GM18909 (cell line): ENCODE data around the gene TPGS1.
A peak's percentile ranks its signal among the peaks of the same experiment; 100 is the strongest.

ENCODE experiments used
- ATAC-seq: cut with Tn5 transposase; IDR thresholded peaks from one replicate; pipeline ENCODE4 v1.9.1; 2021; ENCODE audit warnings: mild to moderate bottlenecking; ENCODE audit not compliant: unreplicated experiment, poor library complexity

TPGS1 gene

DNA sequence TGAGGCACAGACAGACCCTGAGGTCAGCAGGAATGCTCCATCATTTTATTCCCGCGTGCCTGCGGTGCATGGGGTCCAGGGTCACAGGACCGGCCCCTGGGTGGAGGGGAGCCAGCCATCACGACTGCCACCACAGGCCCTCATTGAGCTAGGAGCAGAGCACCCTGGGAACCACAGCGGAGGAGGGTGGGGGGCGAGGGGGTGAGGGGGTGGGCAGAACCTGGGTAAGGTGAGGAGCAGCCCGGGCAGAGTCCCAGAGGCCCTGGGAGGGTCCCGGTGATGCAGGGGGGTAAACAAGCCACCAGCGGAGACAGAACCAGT is 12.3 kb upstream of the TPGS1 start:
- ATAC-seq = no peak

DNA sequence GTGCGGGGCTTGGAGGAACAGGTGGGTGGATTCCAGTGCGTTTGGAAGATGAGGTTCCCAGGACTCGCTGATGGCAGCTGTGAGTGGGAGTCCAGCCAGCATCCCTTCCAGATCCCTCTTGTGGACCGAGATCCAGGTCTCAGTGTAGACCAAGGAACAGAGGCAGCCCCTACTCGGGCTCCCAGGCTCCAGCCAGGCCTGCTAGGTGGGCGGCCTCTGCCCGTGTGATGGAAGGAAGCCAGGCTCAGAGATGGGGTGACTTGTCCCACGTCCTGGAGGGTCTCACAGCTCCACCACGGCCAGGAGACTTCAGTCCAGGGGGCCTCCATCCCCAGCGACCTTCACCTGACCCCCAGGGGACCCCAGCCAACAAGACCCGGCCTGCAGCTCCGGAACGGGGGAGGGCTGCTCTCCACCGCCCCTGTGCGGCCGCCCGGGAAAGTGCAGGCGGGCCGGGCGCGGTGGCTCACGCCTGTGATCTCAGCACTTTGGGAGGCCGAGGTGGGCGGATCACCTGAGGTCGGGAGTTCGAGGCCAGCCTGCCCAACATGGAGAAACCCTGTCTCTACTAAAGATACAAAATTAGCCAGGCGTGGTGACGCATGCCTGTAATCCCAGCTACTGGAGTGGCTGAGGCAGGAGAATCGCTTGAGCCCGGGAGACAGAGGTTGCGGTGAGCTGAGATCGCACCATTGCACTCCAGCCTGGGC is 11.7 kb upstream of the TPGS1 start:
- ATAC-seq = no peak

DNA sequence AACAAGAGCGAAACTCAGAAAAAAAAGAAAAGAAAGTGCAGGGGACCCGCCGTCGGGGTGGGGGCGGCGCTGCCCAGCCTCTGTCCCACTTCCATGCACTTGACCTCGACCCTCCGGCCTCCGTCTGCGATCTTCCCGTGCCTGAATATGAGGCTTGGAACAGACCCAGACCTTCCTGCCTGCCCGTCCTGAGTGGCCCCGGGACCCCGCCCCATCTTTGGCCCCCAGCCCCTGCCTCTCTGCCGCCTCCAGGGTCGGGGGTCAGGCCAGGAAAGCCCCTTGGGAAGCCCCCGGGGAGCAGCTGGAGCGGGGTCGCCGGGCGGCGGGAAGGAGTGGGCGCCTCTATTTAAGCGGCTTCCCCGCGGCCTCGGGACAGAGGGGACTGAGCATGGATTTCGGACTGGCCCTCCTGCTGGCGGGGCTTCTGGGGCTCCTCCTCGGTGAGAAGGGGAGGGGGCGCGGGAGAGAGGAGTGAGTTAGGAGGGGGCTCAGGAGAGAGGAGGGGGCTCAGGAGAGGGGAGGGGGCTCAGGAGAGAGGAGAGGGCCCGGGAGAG is 11.1 kb upstream of the TPGS1 start, which contains the start of gene MADCAM1:
TSS of gene MADCAM1 (plus strand) at position 375 of the 554 bp plus-strand sequence. CDS start at position 389, 14 bp downstream.
- ATAC-seq = no peak

DNA sequence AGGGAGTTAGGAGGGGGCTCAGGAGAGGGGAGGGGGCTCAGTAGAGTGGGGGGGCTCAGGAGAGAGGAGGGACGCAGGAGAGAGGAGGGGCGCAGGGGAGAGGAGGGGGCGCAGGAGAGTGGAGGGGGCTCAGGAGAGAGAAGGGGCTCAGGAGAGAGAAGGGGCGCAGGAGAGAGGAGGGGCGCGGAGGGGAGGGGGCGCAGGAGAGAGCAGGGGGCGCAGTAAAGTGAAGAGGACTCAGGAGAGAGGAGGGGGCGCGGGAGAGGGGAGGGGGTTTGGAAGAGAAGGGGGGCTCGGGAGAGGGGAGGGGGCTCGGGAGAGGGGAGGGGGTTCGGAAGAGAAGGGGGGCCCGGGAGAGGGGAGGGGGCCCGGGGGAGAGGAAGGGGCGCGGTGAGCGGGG is 10.3 kb upstream of the TPGS1 start:
- ATAC-seq = no peak

DNA sequence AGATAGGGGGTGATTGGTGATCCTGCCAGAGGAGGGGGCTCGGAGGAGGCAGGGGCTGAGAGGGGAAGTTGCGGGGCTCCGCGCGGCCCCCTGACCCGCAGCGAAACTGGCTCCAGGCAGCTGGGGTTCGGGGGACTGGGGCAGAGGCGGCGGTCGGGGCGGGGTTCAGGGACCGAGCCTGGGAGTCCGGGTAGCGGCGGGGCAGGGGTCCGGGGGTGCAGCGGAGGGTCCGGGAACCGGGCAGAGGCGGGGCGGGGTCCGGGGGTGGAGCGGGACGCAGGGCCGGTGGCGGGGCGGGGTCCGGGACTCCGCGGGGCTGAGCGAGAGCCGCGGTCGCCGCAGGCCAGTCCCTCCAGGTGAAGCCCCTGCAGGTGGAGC is 9.8 kb upstream of the TPGS1 start:
- no peak for ATAC-seq

DNA sequence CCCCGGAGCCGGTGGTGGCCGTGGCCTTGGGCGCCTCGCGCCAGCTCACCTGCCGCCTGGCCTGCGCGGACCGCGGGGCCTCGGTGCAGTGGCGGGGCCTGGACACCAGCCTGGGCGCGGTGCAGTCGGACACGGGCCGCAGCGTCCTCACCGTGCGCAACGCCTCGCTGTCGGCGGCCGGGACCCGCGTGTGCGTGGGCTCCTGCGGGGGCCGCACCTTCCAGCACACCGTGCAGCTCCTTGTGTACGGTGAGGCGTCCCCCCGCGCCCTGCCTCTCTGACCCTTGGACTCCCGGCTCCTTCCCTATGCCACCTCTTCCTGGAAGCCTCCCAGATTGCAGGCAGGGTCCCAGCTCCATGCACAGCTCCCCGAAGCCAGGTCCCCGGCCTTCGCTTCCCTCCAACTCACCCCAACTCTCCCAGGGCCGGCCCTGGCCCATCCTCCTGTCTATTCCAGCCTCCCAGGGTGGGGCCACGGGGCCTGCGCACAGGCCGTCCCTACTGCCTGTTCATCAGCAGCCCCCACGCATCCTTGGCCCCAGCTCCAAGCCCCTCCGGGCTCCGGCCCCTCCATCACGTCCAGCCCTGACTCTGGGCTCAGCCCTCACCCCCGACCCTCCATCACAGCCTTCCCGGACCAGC is 9.3 kb upstream of the TPGS1 start:
- no peak for ATAC-seq

DNA sequence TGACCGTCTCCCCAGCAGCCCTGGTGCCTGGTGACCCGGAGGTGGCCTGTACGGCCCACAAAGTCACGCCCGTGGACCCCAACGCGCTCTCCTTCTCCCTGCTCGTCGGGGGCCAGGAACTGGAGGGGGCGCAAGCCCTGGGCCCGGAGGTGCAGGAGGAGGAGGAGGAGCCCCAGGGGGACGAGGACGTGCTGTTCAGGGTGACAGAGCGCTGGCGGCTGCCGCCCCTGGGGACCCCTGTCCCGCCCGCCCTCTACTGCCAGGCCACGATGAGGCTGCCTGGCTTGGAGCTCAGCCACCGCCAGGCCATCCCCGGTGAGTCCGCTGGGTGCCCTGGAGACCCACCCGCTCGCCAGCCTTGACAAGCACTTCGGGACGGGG is 8.8 kb upstream of the TPGS1 start:
- no peak for ATAC-seq

DNA sequence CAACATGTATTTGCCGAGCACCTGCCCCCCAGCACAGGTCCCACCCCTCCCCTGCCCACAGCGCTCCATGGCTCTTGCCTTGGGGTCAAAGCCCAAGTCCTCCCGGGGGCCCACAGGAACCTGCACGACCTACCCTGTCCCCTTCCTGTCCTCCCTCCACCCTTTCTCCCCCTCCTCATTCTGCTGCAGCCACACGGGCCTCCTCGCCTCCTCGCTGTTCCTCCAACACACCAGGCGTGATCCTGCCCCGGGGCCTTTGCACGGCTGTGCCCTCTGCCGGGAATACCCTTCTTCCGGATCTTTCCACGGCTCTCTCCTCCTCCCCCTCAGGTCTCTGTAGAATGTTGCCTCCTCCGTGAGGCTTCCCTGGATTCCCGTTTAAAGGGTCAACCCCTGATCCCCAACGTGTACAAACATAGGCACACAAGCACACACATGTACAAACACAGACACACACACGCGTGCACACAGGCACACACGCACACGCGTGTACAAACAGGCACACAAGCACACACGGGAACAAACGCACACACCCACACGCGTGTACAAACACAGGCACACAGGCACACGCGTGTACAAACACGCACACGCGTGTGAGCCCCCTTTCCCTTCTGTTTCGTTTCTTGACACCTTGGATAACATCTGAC is 8.2 kb upstream of the TPGS1 start:
- ATAC-seq = no peak

DNA sequence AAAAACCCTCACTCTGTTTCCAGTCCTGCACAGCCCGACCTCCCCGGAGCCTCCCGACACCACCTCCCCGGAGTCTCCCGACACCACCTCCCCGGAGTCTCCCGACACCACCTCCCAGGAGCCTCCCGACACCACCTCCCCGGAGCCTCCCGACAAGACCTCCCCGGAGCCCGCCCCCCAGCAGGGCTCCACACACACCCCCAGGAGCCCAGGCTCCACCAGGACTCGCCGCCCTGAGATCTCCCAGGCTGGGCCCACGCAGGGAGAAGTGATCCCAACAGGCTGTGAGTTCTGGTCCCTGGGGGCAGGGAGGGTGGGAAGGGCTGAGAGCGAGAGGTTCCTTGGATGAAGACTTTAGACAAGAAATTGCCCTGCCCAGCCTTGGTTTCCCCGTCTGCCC is 5.7 kb upstream of the TPGS1 start:
- no peak for ATAC-seq

DNA sequence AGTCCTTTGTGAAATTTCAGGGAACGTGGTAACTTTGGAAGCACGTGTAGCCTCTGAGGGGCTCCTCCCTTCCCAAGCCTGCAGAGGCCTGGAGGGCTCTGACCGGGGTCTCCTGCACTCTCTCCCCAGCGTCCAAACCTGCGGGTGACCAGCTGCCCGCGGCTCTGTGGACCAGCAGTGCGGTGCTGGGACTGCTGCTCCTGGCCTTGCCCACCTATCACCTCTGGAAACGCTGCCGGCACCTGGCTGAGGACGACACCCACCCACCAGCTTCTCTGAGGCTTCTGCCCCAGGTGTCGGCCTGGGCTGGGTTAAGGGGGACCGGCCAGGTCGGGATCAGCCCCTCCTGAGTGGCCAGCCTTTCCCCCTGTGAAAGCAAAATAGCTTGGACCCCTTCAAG is 2.7 kb upstream of the TPGS1 start:
- ATAC-seq = no peak

DNA sequence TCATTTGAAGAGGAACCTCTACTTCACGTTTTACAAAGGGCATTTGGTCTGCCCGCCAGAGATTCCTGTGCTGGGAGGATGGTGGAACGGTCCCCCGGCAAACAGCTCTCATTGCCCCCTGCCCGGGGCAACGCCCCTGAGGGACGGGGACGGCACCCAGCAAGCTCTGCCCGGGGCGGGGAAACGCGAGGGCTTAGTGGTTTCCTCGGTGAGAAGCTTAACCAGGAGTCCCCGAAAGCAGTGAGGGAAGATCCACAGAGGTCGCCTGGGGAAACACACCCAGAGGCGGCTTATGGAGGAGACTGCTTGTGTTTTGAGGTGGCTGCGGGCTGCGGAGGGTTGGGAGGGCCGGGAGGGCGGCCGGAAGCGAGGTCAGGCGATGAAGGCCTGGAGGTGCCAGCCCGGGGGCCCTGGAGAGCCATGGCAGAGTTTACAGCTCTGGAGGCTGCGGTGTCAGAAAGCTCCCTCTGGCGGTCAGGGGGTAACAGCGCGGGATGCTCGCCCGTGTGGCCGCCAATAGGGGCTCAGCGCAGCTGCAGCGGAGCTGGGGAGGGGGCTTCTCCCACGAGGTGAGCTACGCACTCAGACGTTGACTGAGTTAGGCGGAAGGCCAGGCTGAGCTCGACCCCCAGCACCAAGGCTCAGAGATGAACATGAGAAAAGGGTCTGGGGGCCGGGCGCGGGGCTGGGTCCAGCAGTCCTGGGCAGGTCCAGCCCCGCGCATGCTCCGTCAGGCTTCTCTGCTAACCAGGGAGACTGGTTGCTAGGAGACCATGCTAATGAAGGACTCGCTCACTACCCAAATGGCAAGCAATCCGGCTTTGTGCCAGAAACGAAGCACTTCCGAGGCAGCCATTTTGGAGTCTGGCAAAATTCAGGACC is 652 bp upstream of the TPGS1 start:
- peak; percentile 65 for ATAC-seq

DNA sequence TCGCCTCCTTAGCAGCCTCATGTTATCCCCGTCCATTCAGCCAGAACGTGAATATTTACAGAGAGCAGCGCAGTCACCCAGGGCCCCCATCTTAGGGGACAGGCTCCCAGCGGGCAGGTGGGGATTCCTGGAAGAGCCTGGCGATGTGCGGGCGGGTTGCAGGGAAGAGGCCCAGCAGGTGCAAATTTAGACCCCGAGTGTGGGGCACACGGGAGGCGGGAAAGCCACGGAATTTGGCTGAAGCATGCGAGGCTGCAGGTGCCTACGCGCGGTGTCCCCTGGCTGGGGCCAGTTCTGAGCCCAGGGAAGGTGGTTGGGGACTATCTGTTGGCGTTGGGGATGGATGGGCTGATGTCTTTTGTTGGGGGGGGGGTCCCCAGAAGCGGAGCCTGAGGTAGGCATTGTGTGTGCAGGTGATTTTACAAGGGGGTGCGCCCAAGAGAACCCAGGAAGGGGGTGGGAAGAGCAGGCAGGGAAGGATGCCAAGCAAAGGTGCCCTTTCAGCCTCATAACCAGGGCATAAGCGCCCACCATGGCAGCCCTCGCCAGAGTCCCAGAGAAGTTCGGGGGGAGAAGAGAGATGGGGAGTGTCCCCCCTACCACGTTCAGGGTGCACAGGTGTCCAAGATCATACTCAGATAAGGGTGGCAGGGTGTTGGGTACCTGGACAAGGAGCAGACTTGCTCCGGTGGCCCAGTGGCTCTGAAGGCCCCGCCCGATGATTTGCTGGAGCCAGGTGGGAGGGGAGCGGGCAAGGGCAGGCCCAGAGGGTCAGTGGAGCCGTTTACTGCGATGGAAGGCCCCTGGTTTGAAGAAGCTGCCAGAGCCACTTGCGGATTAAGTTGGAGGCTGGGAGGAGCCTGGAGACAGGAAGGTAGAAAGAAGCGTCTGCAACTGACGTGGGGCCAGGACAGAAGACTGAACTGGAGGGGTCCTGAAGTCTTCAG is 1.2 kb downstream of the TPGS1 start:
- ATAC-seq = no peak

DNA sequence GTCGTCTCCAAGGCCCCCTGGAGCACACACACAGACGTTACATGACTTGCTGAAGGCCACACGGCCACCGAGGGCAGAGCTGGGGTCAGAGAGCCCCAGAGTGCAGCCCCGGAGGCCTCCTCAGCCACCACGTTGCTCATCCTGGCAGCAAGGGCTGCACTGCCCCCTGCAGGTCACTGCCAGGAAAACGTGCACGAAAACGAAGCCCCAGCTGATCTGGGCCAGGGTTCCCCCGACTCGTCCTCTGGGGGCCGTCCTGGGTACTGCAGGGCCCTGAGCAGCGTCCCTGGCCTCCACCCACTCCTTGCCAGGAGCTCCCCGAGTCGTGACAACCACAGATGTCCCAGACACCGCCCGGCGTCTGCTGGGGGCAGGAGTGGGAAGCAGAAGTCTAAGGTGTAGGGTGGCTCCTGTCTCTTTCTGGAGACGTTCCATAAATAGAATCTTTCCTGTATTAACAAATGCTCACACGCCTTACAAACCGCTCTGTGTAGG is 3.4 kb downstream of the TPGS1 start:
- ATAC-seq = peak; percentile 38

DNA sequence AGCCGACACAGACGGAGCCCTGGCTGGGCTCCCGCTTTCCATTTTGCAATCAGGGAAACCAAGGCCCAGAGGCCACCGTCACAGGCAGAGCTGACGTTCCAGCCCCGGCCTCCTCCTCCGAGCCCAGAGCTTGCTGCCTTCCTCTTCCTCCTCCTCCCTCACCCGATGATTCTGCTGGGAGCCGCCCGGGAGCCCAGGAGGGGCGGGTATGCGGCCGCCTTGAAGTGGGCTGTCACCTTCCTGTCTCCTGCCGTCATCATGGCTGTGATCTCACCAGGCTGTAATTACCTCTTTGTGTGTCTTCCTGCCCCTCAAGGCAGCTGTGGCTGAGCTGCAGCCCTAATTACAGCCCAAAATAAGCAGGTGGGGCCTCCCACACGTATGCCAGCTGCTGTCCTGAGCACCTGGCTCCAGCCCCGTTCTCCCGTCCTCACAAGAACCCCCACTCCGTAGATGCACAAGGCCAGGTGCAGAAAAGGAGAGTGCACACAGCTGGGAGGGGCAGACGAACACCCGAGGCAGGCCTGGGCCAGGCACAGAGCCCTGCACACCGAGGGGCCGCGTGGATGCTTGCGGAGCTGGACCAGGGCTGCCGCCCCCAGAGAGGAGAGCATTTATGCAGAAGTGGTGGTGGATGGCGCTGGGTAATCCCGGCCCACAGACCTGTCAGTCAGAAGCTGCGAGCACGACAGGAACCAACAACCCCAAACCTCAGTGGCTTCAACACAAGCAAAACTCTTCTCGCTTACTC is 4.0 kb downstream of the TPGS1 start:
- no peak for ATAC-seq

DNA sequence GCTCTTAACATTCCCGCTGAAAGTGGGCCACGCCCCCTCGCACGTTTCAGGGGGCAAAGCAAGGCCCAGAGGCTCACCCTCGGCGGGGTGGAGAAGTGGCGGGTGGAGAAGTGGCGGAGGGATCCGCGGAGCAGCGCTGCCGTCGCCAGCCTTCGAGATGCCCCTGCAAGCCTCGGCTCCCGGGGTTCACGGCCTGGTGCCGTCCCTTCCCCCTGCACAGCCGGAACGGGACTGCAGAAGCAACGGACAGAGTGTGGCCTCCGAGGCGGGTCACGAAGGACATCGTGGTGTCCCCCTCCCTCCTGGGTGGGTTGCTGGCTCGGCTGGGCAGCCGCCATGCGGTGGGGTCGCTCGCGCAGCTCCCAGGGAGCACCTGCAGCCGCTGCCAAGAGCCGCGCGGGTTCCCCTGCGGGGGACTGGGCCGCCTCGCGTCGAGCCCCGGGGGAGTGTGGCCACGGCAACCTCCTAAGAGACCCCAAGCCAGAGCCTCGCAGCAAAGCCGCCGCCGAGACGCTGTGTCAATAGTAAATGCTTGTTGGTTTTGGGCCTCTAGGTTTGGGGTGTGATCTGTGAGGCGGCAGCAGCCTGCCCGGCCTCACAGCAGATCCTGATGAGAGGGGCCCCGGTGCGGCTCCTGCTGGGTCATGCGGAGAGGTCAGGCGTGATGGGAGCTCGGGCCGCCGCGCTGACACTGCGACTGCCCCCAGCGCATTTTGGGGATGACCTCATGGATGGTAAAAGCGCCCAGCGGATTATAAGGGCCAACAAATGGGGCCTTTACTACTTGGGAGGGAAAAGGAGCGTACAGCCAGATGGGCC is 5.5 kb downstream of the TPGS1 start:
- ATAC-seq = no peak

DNA sequence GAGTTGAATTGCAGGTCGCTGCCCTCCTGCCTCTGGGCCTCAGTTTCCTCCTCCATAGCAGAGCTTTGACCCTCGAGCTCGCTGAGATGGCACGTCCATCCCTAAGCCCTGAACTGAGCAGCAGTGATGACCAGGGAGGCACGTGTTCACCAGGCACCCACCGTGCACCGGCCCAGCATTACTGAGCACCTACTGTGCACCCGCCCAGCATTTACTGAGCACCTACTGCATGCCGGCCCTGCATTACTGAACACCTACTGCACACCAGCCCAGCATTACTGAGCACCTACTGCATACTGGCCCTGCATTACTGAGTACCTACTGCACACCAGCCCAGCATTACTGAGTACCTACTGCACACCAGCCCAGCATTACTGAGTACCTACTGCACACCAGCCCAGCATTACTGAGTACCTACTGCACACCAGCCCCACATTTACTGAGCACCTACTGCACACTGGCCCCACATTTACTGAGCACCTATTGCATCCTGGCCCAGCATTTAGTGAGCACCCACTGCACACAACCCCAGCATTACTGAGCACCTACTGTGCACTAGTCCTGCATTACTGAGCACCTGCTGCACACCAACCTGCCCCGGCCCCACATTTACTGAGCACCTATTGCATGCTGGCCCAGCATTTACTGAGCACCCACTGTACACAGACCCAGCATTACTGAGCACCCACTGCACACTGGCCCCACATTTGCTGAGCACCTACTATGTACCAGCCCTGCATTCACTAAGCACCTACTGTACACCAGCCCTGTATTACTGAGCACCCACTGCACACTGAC is 6.3 kb downstream of the TPGS1 start:
- ATAC-seq = no peak

DNA sequence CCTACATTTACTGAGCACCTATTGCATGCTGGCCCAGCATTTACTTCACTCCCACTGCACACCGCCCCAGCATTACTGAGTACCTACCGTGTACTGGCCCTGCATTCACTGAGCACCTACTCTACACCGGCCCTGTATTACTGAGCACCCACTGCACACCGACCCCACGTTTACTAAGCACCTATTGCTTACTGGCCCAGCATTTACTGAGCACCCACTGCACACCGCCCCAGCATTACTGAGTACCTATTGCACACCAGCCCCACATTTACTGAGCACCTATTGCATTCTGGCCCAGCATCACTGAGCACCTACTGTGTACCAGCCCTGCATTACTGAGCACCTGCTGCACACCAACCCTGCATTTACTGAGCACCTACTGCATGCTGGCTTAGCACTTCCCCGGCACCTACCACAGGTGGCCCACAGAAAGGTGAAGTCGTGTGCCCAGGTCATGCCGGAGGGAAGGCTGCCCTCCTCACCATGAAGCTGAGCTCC is 6.9 kb downstream of the TPGS1 start:
- no peak for ATAC-seq
